ENCODE results near the gene KRTAP15-1. TPM values are rescaled to one million over a fixed set of nuclear protein-coding genes. Genes with fewer than 3 reads are reported as not detected.

Gene KRTAP15-1
- total RNA-seq, 6 experiments from 2014 or later, result not detected

GRCh38 chr21:30478004-30478403 lies 37.9 kb downstream of the KRTAP15-1 start:
- no peak overlapping the region for H3K4me3 ChIP-seq
- ATAC-seq (no peak), DNase-seq (no peak)
- 30% methylated on average over 3 of the region's 3 CpGs for WGBS (ENCODE audit: insufficient coverage, low coverage, low lambda C conversion rate, missing lambda C conversion rate)
- intact Hi-C loops (cut with DNase I), result no loop called here
- H3K27me3 ChIP-seq, result no peaks in the 10 kb centered on the region
- H3K27ac ChIP-seq, result no peak overlapping the region
- H3K36me3 ChIP-seq, result no peaks in the 10 kb centered on the region
- H3K9me3 ChIP-seq, result no peaks in the 10 kb centered on the region
- no peaks in the 10 kb centered on the region for H3K4me1 ChIP-seq
- TF ChIP-seq POLR2A (IDR thresholded peaks at IDR 0.05) (no peak), CTCF (IDR thresholded peaks at IDR 0.05) (no peak)

- 30% methylated on average over 4 of the region's 4 CpGs for whole genome bisulfite sequencing (ENCODE audit: insufficient coverage, low coverage, low lambda C conversion rate, missing lambda C conversion rate)
- Histone ChIP-seq H3K4me3 (no peak overlapping the region), H3K27ac (no peak overlapping the region), H3K27me3 (no peaks in the 10 kb centered on the region), H3K4me1 (no peaks in the 10 kb centered on the region), H3K9me3 (no peaks in the 10 kb centered on the region), H3K36me3 (no peaks in the 10 kb centered on the region)
- intact Hi-C loops (cut with DNase I), result no loop called here
- TF ChIP-seq POLR2A (IDR thresholded peaks at IDR 0.05) (no peak), CTCF (IDR thresholded peaks at IDR 0.05) (no peak)
- ATAC-seq (no peak), DNase-seq (no peak)
Measured at GRCh38 chr21:30479259-30479658, 39.2 kb downstream of the KRTAP15-1 start.

GRCh38 chr21:30480145-30480544 lies 40.1 kb downstream of the KRTAP15-1 start, which contains the start of gene KRTAP19-1:
TSS of gene KRTAP19-1 (minus strand) at chr21:30480367. CDS start at chr21:30480317, 50 bp downstream.
- DNase-seq, result no peak
- no peak for ATAC-seq
- H3K27ac ChIP-seq, result no peak within 1 kb of the TSS
- 29% methylated on average over 1 of the region's 7 CpGs for WGBS (ENCODE audit: insufficient coverage, low coverage, low lambda C conversion rate, missing lambda C conversion rate)
- H3K9me3 ChIP-seq, result no peaks in the 10 kb centered on the region
- no peaks in the 10 kb centered on the region for H3K4me1 ChIP-seq
- intact Hi-C loops (cut with DNase I), result no loop called here
- no peak within 1 kb of the TSS for H3K4me3 ChIP-seq
- TF ChIP-seq POLR2A (IDR thresholded peaks at IDR 0.05), result no peak
- H3K36me3 ChIP-seq, result no peaks in the 10 kb centered on the region
- H3K27me3 ChIP-seq, result no peaks in the 10 kb centered on the region

GRCh38 chr21:30482130-30482529 lies 42.1 kb downstream of the KRTAP15-1 start:
- 31% methylated on average over 2 of the region's 2 CpGs for WGBS (ENCODE audit: insufficient coverage, low coverage, low lambda C conversion rate, missing lambda C conversion rate)

GRCh38 chr21:30486180-30486579 lies 46.1 kb downstream of the KRTAP15-1 start:
- H3K9me3 ChIP-seq, result no peaks in the 10 kb centered on the region
- intact Hi-C loops (cut with DNase I), result no loop called here
- no peak overlapping the region for H3K27ac ChIP-seq
- H3K27me3 ChIP-seq, result no peaks in the 10 kb centered on the region
- no peaks in the 10 kb centered on the region for H3K4me1 ChIP-seq
- ATAC-seq (no peak), DNase-seq (no peak)
- H3K4me3 ChIP-seq, result no peak overlapping the region
- H3K36me3 ChIP-seq, result no peaks in the 10 kb centered on the region
- TF ChIP-seq POLR2A (IDR thresholded peaks at IDR 0.05), result no peak
- no peak for TF ChIP-seq CTCF (IDR thresholded peaks at IDR 0.05)
- 0% methylated on average over 1 of the region's 2 CpGs for WGBS (ENCODE audit: insufficient coverage, low coverage, low lambda C conversion rate, missing lambda C conversion rate)

More at GRCh38 chr21:30482130-30482529, 42.1 kb downstream of the KRTAP15-1 start:
- H3K27ac ChIP-seq, result no peak overlapping the region
- intact Hi-C loops (cut with DNase I), result no loop called here
- H3K36me3 ChIP-seq, result no peaks in the 10 kb centered on the region
- TF ChIP-seq POLR2A (IDR thresholded peaks at IDR 0.05) (no peak), CTCF (IDR thresholded peaks at IDR 0.05) (no peak)
- no peaks in the 10 kb centered on the region for H3K4me1 ChIP-seq
- no peak overlapping the region for H3K4me3 ChIP-seq
- H3K27me3 ChIP-seq, result no peaks in the 10 kb centered on the region
- DNase-seq (no peak), ATAC-seq (no peak)
- H3K9me3 ChIP-seq, result no peaks in the 10 kb centered on the region

All from right lobe of liver (tissue), 6 donors.